ENCODE measurements around the gene PON2.
"Not testable (repeated sequence)": the region's sequence is repeated elsewhere in the genome, so short reads cannot be mapped to it uniquely, and the experiment has no call there.

The PON2 gene

GRCh38 chr7:95398155-95398940 lies 36.5 kb downstream of the PON2 start:
- DNase-seq, result no peak

GRCh38 chr7:95397381-95397780 lies 37.4 kb downstream of the PON2 start:
- DNase-seq, result no peak

DNA sequence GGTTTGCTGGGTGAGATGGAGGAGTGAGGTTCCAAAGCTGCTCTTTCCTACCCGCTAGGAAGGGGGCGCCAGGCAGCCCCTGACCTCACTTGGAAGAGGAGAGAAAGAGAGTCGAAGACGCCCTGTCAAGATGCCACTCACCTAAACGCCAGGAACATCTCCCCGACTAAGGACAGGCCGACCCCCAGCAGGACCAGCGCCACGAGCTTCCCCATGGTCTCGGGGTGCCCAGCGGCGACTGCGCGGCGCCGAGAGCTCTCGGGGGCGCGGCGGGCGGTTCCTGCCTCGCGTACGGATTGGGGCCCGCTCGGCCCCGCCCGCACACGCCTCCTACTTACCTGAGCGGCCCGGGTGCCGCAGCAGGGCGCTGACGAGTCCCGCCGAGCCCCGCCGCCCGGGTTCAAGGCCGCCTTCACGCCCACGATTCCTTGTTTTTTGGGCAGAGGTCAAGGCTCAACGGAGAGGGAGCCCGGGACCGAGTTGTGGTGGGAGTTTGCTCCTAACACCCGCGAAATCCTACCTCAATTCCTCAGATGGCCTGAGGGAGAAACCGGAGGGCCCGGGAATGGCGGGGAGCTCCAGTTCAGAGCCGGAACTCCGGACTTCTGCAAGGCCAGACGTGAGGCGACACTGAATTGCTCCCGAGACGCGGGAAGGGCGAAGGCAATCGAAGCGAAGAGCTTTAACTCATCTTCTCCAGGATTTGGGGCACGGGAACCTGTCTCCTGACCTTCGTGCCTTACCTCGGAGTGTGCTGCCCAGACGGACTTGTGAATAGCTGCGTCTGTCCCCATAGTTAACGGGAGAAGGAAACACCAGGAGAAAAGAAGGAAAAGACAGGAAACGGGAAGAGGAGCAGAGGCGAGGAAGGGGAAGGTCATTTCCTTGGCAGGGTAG lies 38.4 kb downstream of the PON2 start, which contains the start of gene PON3:
PON3 (minus strand) TSS at position 240 of the 897 bp plus-strand sequence; CDS start at position 215, 25 bp downstream.
- DNase-seq, result peak; percentile 22

GRCh38 chr7:95395755-95396135 lies 39.1 kb downstream of the PON2 start:
- no peak for DNase-seq

DNA sequence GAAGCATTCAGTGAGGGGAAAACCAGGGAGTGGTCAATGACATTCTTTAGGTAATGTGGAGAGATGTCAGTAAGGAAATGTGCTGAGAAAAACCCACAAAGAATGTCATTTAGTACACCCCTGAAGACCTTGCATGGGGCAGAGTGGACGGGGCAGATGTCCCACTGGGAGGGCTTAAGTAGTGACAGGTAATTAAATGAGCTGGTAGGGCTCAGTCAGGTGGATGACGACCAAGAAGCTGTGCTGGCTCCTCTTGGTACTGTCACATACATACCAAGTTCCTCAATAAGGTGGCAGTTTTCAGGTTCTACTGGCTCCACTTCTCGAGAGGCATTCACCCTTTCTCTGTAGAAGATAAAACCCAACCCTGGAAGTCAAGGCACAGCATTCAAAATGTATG lies 40.5 kb downstream of the PON2 start:
- DNase-seq, result no peak

GRCh38 chr7:95391761-95392160 lies 43.1 kb downstream of the PON2 start:
- no peak for DNase-seq

DNA sequence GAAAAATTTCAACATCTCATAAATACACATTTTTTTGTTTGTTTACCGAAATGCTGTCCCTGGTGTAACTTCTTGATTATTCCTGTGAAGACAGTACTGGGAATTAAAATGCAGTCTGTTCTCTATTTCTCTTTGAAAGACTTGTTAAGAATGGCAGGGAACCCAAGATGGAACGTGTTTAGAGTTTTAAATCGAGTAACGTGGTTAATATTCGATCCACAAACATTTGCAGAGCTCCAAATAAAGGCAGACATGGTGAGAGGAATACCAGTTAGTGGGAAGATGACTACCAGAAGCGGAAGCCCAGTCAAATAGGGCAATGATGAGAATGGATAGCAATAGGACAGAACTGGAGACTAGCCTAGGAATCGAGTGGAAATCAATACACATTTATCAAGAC lies 45.3 kb downstream of the PON2 start:
- no peak for DNase-seq

DNA sequence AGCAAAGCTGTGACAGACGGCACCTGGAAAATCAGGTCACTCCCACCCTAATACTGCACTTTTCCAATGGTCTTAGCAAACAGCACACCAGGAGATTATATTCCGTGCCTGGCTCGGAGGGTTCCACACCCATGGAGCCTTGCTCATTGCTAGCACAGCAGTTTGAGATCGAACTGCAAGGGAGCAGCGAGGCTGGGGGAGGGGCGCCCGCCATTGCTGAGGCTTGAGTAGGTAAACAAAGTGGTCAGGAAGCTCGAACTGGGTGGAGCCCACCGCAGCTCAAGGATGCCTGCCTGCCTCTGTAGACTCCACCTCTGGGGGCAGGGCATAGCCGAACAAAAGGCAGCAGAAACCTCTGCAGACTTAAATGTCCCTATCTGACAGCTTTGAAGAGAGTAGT lies 55.4 kb downstream of the PON2 start:
- not testable (repeated sequence) for DNase-seq

- no peak for DNase-seq
Measured at GRCh38 chr7:95376632-95377400, 58.0 kb downstream of the PON2 start.

DNA sequence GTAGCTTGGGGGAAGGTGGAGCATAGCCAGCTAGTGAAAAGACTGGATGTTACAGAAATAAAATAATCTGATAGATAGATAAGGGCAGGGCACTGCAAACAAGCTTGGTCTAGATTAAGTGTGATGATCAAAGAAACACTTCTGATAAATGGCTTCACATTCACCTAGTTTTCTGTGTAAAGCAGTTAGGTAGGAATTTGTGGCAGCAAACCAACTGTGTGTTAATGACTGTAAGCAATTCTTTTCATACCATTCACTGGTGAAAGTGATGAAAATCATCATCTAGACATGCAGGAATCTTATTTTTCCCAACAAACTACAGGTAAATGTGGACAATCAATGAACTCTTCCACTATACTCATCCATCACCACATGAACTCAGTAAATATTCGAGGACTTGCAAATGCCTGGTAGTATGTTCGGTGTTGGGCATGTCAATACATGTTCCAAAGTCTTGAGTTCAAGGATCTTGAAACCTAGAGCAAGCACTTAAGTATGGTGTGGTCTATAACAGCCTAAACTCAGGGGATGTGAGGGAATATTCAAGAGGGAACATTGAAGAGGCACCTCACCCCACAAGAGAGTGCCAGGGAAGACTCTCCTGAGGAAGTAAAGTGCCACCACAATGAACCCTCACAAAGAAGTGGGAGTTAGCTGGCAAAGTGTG lies 59.1 kb downstream of the PON2 start:
- DNase-seq, result no peak

GRCh38 chr7:95373323-95373722 lies 61.5 kb downstream of the PON2 start:
- DNase-seq, result no peak

DNA sequence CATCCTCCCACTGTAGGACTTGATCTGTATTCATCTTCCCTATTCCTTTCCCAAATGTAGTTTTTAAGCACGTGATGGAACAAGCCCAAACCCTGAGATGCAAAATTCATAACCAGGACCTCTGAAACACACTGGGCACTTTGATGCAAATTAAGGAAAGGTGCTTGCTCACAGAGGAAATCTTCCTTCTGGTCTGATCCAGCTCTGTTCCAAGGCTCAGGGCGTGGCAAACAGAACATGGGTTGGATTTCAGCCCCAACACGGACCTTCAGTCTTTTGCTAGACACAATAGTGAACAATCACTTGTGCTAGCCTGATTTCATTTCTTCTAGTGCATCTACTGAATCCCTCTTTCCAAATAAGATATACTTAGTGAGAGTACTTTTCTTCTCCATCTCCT lies 66.6 kb downstream of the PON2 start:
- no peak for DNase-seq

- peak; percentile 79 for DNase-seq
Measured at GRCh38 chr7:95367606-95368005, 67.2 kb downstream of the PON2 start.

GRCh38 chr7:95365151-95365550 lies 69.7 kb downstream of the PON2 start:
- DNase-seq, result no peak

DNA sequence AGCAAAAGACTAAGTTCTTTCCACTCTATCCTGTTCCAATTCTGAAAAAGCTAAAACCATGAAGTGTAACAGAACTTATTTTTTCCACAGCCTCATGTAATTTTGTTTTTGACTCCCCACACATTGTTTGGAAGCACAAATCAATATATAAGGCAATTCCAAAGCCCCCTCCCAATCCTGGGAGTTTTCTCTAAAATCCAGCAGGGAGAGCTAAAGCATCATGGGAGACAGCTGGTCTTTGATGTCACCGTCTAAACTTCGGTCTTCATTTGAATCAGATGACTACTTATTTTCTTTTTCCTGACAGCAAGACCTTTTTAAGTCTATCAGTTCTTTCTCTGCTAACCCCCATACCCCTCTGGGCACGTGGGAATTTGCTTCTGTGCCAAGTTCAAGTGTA lies 77.2 kb downstream of the PON2 start:
- DNase-seq, result no peak

All from DMS153 (cell line).